Vagina (tissue), 2 donors: ENCODE results near the gene TMEM151A.

ENCODE experiments used
- CTCF ChIP-seq, 3 experiments: fragments of 450-650 bp in 2 of 3; fragments of 200-600 bp in 1 of 3; sonication (generic) in 1 of 3; IDR thresholded peaks; one replicate each; pipeline ENCODE4 v1.5.1; 2017 to 2019; ENCODE audit warnings: antibody characterized with exemption in 3 of 3, mild to moderate bottlenecking in 2 of 3, moderate library complexity in 2 of 3
- POLR2A ChIP-seq, 2 donors: fragments of 450-650 bp; IDR thresholded peaks; one replicate each; pipeline ENCODE4 v1.6.1; 2017; ENCODE audit warnings: antibody characterized with exemption in 2 of 2, mild to moderate bottlenecking in 2 of 2, moderate library complexity in 2 of 2

- TF ChIP-seq POLR2A (IDR thresholded peaks at IDR 0.05) (no peak), CTCF (IDR thresholded peaks at IDR 0.05) (no peak)
Measured at GRCh38 chr11:66315498-66315885, 23.8 kb downstream of the TMEM151A start.
